HG02610 (cell line): Measurements from ENCODE around the gene CDKN2C.
"Not testable (repeated sequence)": the region's sequence is repeated elsewhere in the genome, so short reads cannot be mapped to it uniquely, and the experiment has no call there.

Source experiments
- ATAC-seq: cut with Tn5 transposase; IDR thresholded peaks from one replicate; pipeline ENCODE4 v1.9.1; 2021; ENCODE audit warnings: mild to moderate bottlenecking, moderate library complexity; ENCODE audit not compliant: unreplicated experiment

Gene CDKN2C

GRCh38 chr1:50978144-50978851 lies 8.3 kb downstream of the CDKN2C start:
- peak; percentile 35 for ATAC-seq

- no peak for ATAC-seq
Observed at GRCh38 chr1:50978852-50979781, 9.1 kb downstream of the CDKN2C start.

GRCh38 chr1:50979937-50980336 lies 9.9 kb downstream of the CDKN2C start:
- no peak for ATAC-seq

GRCh38 chr1:50980505-50980904 lies 10.5 kb downstream of the CDKN2C start:
- no peak for ATAC-seq

GRCh38 chr1:50981741-50982140 lies 11.7 kb downstream of the CDKN2C start:
- ATAC-seq = no peak

- no peak for ATAC-seq
Observed at GRCh38 chr1:50982611-50983010, 12.6 kb downstream of the CDKN2C start.

- no peak for ATAC-seq
Observed at GRCh38 chr1:50983219-50983802, 13.3 kb downstream of the CDKN2C start.

GRCh38 chr1:50985094-50985493 lies 15.0 kb downstream of the CDKN2C start:
- ATAC-seq = no peak

- ATAC-seq = no peak
Observed at GRCh38 chr1:50986653-50987052, 16.6 kb downstream of the CDKN2C start.

- ATAC-seq = no peak
Observed at GRCh38 chr1:50989694-50990093, 19.6 kb downstream of the CDKN2C start.

- no peak for ATAC-seq
Observed at GRCh38 chr1:50992532-50993318, 22.7 kb downstream of the CDKN2C start.

GRCh38 chr1:50993645-50994044 lies 23.6 kb downstream of the CDKN2C start:
- ATAC-seq = no peak

- no peak for ATAC-seq
Observed at GRCh38 chr1:50994997-50995396, 25.0 kb downstream of the CDKN2C start.

GRCh38 chr1:50995651-50996050 lies 25.6 kb downstream of the CDKN2C start:
- ATAC-seq = no peak

- ATAC-seq = no peak
Observed at GRCh38 chr1:50996083-50996482, 26.0 kb downstream of the CDKN2C start.

- ATAC-seq = not testable (repeated sequence)
Observed at GRCh38 chr1:50999375-50999774, 29.3 kb downstream of the CDKN2C start.

GRCh38 chr1:51000160-51000559 lies 30.1 kb downstream of the CDKN2C start:
- ATAC-seq = no peak

- no peak for ATAC-seq
Observed at GRCh38 chr1:51000651-51001050, 30.6 kb downstream of the CDKN2C start.

- no peak for ATAC-seq
Observed at GRCh38 chr1:51002516-51002915, 32.5 kb downstream of the CDKN2C start.

- ATAC-seq = not testable (repeated sequence)
Observed at GRCh38 chr1:51005549-51005948, 35.5 kb downstream of the CDKN2C start.

GRCh38 chr1:51009381-51009780 lies 39.3 kb downstream of the CDKN2C start:
- no peak for ATAC-seq
